ENCODE data around the gene TSC22D1.

DNA sequence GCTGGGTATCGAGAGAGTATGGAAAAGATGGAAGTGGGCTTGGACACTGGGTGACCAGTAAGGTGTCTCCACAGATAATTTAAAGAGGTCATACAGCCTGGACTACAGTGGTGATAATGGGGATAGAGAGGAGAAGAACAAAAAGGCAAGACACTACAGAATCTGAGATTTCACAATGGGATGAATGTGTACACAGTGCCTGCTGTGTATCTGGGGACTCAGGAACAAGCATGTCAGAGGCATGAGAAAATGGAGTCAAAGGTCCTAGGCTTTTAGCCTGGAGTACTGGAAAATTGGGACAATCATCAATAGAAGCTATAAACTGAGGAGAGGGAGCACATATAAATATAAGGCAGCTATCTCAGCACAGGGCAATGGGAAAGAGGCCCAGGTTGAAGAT, 69.4 kb downstream of the TSC22D1 start:
- no peak for TF ChIP-seq POLR2AphosphoS5 (IDR thresholded peaks at IDR 0.05; ENCODE audit: low read depth, low read length)
- no peak for TF ChIP-seq TAF1 (IDR thresholded peaks at IDR 0.05; ENCODE audit: borderline replicate concordance, insufficient read depth, low read length)
- no peak for TF ChIP-seq SIN3A (IDR thresholded peaks at IDR 0.05; ENCODE audit: borderline replicate concordance, insufficient read depth, low read length)
- TF ChIP-seq, protein P1, sequence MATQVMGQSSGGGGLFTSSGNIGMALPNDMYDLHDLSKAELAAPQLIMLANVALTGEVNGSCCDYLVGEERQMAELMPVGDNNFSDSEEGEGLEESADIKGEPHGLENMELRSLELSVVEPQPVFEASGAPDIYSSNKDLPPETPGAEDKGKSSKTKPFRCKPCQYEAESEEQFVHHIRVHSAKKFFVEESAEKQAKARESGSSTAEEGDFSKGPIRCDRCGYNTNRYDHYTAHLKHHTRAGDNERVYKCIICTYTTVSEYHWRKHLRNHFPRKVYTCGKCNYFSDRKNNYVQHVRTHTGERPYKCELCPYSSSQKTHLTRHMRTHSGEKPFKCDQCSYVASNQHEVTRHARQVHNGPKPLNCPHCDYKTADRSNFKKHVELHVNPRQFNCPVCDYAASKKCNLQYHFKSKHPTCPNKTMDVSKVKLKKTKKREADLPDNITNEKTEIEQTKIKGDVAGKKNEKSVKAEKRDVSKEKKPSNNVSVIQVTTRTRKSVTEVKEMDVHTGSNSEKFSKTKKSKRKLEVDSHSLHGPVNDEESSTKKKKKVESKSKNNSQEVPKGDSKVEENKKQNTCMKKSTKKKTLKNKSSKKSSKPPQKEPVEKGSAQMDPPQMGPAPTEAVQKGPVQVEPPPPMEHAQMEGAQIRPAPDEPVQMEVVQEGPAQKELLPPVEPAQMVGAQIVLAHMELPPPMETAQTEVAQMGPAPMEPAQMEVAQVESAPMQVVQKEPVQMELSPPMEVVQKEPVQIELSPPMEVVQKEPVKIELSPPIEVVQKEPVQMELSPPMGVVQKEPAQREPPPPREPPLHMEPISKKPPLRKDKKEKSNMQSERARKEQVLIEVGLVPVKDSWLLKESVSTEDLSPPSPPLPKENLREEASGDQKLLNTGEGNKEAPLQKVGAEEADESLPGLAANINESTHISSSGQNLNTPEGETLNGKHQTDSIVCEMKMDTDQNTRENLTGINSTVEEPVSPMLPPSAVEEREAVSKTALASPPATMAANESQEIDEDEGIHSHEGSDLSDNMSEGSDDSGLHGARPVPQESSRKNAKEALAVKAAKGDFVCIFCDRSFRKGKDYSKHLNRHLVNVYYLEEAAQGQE (IDR thresholded peaks at IDR 0.05; ENCODE audit: insufficient read depth in 1 of 2, low read depth in 2 of 2, low read length in 2 of 2), result no peak
- TF ChIP-seq FOXP2 (optimal IDR thresholded peaks at IDR 0.05; ENCODE audit: borderline replicate concordance, extremely low read depth, extremely low read length, insufficient read depth), result no peak

All from PFSK-1 (cell line).